Stimulated activated memory B cell treated with anti-CD40 and anti-IgM and Interleukin-4, amounts not matched to agents 10 μg/mL and 1 μg/mL and 100 μg/mL, for 72 hours (primary cell): ENCODE measurements around the gene NPAS3.

Experiments used
- ATAC-seq: fragments of 150-1000 bp; cut with Tn5 transposase; 2 replicates; pipeline ENCODE4 v1.10.0; 2021
- H3K27ac Mint-ChIP-seq: one replicate; pipeline ENCODE4 v1.8.0; 2022; ENCODE audit warnings: mild to moderate bottlenecking, mixed read lengths
- H3K27me3 Mint-ChIP-seq: one replicate; pipeline ENCODE4 v1.8.0; 2022; ENCODE audit warnings: mixed read lengths
- H3K36me3 Mint-ChIP-seq: one replicate; pipeline ENCODE4 v1.8.0; 2022; ENCODE audit warnings: mixed read lengths
- H3K4me1 Mint-ChIP-seq: one replicate; pipeline ENCODE4 v1.8.0; 2022; ENCODE audit warnings: mixed read lengths
- H3K4me3 Mint-ChIP-seq: one replicate; pipeline ENCODE4 v1.8.0; 2022; ENCODE audit warnings: mild to moderate bottlenecking, moderate library complexity, mixed read lengths
- H3K9me3 Mint-ChIP-seq: one replicate; pipeline ENCODE4 v1.8.0; 2022; ENCODE audit warnings: mixed read lengths

NPAS3 gene

DNA sequence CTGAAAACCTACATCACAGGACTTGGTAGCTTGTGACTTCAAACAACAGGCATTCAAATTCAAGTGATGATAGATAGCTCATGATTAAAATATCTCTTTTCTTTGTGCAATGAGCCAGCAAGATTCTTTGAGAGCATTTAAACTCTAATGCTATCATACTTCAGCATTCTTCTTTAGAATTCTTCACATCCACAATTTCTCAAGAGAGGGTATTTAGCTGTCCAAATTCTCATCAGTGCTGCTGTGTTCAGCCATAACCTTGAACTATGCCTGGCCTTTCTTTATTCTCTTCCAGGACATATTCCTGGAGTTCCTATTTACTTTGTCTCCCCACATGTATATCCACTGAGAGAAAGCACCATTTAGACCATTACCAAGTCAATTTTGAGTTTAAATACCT is 691.1 kb downstream of the NPAS3 start:
- Mint-ChIP-seq H3K4me3 (no peak overlapping the region), H3K27me3 (no peaks in the 10 kb centered on the region), H3K9me3 (no peaks in the 10 kb centered on the region), H3K27ac (no peak overlapping the region), H3K36me3 (no peaks in the 10 kb centered on the region), H3K4me1 (no peaks in the 10 kb centered on the region)
- ATAC-seq: no peak

DNA sequence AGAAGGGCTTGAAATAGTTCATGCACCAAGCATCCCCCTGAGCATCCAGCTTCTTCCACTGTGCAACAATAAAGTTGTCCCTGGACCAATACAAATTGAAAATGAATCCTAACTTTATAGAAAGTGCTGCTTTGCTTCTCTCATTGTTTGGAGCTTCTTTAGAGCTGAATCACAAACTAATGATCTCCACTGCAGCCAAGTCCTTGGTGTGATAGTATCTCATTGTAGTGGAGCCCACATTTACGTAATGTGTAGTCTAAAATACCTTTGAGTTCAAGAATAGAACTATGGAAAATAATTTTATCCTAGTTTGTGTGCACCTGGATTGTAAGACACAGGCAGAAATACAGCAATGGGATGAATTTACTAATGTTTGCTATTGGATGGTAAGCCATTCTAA is 692.3 kb downstream of the NPAS3 start:
- no peak overlapping the region for H3K4me3 Mint-ChIP-seq

DNA sequence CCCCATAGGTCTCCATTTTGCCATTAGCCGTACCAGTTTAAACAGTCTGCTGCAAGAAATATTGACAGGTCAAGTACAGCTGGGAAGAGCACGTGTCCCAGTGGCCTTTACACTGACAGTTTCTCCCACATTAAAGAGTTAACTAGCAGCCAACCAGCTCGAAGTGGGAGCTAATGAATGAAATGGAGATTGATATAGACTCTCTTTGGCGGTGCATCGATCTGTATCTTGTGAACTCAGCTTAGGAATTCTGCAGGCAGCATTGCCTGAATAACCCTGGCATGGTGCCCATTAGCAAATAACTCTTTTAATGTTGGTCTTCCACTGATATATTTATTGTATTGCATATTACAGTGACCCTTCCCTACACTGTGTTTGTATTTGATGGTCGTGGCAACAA is 692.8 kb downstream of the NPAS3 start:
- no peaks in the 10 kb centered on the region for H3K36me3 Mint-ChIP-seq

More for the DNA sequence above, 692.3 kb downstream of the NPAS3 start:
- Mint-ChIP-seq H3K27ac (no peak overlapping the region), H3K36me3 (no peaks in the 10 kb centered on the region), H3K27me3 (no peaks in the 10 kb centered on the region), H3K4me1 (no peaks in the 10 kb centered on the region), H3K9me3 (no peaks in the 10 kb centered on the region)
- no peak for ATAC-seq

DNA sequence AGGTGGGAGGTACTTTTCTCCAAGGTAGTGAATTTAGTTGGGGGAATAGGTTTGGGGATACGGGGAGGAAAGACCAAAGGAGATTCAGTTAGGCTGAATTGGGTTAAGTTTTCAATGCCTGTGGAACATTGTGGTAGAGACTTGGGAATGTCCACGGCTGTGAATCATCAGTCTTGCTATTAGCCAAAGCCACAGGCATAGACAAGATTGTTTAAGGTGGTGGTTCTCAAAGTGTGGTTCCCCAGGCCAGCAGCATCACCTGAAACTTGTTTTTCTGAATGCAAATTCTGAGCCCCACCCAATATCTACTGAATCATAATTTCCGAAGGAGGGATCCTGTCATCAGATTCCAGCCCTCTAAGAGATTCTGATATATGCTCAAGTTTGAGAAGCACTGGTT is 696.0 kb downstream of the NPAS3 start:
- no peaks in the 10 kb centered on the region for H3K27me3 Mint-ChIP-seq
- ATAC-seq: no peak
- no peaks in the 10 kb centered on the region for H3K4me1 Mint-ChIP-seq
- H3K36me3 Mint-ChIP-seq: no peaks in the 10 kb centered on the region
- no peak overlapping the region for H3K4me3 Mint-ChIP-seq
- H3K9me3 Mint-ChIP-seq: no peaks in the 10 kb centered on the region
- H3K27ac Mint-ChIP-seq: no peak overlapping the region

More for the DNA sequence above, 692.8 kb downstream of the NPAS3 start:
- H3K27me3 Mint-ChIP-seq: no peaks in the 10 kb centered on the region
- no peak overlapping the region for H3K4me3 Mint-ChIP-seq
- no peak overlapping the region for H3K27ac Mint-ChIP-seq
- no peaks in the 10 kb centered on the region for H3K4me1 Mint-ChIP-seq
- no peak for ATAC-seq
- no peaks in the 10 kb centered on the region for H3K9me3 Mint-ChIP-seq

DNA sequence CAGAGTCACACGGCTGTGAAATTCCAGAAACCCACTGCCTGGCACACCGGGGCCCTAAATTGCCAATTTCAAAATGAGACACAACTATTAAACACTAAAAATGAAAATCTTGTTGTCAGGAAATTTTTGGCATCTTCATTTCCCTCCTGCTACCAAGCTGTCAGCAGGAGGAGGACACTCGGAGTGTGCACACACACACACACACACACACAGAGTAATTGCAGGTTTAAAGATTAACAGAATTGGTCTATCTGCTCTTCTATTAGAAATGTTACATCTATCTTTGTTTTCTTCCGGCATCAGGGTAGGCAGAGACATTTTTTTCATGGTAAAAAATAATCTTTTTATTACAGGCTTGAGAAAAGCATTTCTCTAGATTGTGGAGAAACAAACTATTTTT is 698.0 kb downstream of the NPAS3 start:
- Mint-ChIP-seq H3K9me3 (no peaks in the 10 kb centered on the region), H3K4me3 (no peak overlapping the region), H3K36me3 (no peaks in the 10 kb centered on the region)

DNA sequence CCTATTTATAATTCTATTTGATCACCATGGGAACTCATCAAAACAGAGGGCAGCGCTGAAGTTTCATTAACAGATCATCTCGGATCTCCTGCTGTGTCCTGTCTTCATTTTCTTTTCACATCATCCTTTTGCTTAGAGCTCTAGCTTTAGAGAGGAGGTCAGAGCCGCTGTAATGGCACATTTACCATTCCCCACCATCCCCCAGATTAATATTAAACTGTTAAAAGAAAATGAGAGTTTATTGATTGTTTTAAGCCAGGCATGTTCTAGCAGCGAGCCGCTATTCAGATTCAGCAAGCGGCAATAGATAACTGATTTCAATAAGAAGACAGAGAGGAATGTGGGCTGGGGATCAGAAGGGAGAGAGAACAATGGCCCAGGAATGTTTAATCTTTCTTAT is 703.4 kb downstream of the NPAS3 start:
- ATAC-seq: no peak
- Mint-ChIP-seq H3K9me3 (peaks cover 3% of the 10 kb centered on the region), H3K4me1 (no peaks in the 10 kb centered on the region), H3K27me3 (no peaks in the 10 kb centered on the region), H3K36me3 (no peaks in the 10 kb centered on the region), H3K27ac (no peak overlapping the region), H3K4me3 (no peak overlapping the region)

More for the DNA sequence above, 698.0 kb downstream of the NPAS3 start:
- Mint-ChIP-seq H3K4me1 (no peaks in the 10 kb centered on the region), H3K27me3 (no peaks in the 10 kb centered on the region), H3K27ac (no peak overlapping the region)
- no peak for ATAC-seq

DNA sequence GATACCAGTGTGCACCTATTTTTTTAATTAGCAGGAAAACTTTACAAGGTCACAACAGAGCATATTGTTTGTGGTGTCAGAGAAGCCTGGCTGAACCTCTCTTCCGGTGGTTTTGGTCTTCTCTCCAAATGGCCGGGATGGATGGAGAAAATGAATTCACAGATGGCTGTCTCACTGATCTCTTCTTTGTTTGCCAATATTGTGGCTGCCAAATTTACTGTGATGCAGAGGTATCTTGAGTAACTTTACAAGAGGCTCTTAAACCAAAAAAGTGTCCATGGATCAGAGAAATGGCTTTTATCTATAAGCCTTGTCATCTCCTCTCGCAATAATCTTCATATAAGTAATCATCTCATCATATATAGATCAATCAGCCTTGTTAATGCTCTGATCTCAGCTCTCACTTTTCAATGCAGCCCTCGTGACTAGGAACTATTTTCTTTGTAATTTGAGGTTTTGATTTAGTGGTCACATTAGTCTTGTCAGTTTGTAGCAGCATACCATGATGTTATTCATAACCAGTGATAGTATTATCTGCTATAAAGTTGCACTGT is 704.1 kb downstream of the NPAS3 start:
- Mint-ChIP-seq H3K27me3 (no peaks in the 10 kb centered on the region), H3K9me3 (peaks cover 3% of the 10 kb centered on the region), H3K36me3 (no peaks in the 10 kb centered on the region), H3K4me1 (no peaks in the 10 kb centered on the region), H3K27ac (no peak overlapping the region), H3K4me3 (no peak overlapping the region)
- ATAC-seq: no peak

DNA sequence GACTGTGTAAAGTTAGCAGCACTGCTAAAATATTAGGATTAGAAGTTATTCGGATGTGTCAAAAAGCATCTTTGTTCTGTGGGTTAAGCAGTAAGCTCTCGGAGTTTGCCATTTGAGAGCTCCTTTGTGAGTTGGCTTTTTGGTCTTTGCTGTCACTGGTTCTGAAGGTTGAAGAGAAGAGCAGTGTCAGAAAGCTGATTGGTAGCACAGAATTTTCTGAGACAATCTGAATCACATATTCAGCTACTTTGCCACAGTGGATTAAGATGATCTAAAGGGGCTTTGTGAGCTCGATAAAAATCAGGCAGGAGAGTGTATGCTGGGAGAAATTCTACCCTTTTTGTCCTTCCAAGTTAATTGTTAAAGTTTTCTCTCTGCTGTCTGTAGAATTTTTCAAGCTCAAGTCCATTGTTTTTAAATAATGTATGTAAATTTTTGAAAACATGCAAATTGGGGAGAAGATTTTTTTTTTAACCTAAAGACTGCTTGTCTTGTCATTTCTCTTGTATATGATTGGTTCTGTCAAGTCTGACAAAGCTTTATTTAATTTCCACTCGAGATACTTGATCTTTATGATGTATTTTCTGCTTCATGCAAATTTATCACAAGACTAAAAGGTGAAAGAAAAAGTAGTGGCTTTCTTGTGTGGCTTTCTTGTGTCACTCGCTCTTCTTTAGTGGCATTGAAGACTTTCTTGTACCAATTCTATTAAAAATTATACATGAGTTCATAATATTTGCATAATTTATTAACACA is 704.9 kb downstream of the NPAS3 start:
- no peak overlapping the region for H3K27ac Mint-ChIP-seq
- H3K4me1 Mint-ChIP-seq: no peaks in the 10 kb centered on the region
- no peak for ATAC-seq
- H3K4me3 Mint-ChIP-seq: no peak overlapping the region
- no peaks in the 10 kb centered on the region for H3K27me3 Mint-ChIP-seq
- H3K9me3 Mint-ChIP-seq: peaks cover 3% of the 10 kb centered on the region
- no peaks in the 10 kb centered on the region for H3K36me3 Mint-ChIP-seq

DNA sequence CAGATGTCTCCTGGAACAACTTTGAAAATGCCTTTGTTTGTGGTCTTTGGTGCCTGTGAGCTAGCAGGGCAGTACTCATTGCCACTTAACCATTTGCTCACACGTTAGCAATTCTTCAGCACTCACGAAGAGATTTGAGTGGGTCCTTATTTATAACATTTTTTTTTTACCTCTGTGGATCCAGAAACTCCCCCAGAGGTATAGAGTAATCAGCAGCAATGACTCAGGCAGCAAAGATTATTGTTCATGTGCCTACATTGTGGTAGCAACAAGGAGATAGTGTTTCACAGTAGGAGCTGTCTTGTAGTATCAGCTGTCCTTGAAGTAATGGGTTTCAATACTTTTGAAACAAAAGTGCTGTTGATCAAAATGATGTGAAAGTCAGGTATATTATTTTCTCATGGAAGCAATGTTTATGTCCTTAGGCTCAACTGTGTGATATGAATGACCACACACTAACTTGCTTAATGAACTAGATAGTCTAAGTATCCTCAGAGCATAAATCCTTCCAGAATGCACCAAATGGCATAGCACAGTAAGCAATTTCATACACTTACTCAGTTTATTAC is 708.1 kb downstream of the NPAS3 start:
- no peak for ATAC-seq
- H3K9me3 Mint-ChIP-seq: peaks cover 3% of the 10 kb centered on the region
- no peaks in the 10 kb centered on the region for H3K27me3 Mint-ChIP-seq
- no peaks in the 10 kb centered on the region for H3K4me1 Mint-ChIP-seq
- H3K27ac Mint-ChIP-seq: no peak overlapping the region
- H3K36me3 Mint-ChIP-seq: no peaks in the 10 kb centered on the region
- H3K4me3 Mint-ChIP-seq: no peak overlapping the region

DNA sequence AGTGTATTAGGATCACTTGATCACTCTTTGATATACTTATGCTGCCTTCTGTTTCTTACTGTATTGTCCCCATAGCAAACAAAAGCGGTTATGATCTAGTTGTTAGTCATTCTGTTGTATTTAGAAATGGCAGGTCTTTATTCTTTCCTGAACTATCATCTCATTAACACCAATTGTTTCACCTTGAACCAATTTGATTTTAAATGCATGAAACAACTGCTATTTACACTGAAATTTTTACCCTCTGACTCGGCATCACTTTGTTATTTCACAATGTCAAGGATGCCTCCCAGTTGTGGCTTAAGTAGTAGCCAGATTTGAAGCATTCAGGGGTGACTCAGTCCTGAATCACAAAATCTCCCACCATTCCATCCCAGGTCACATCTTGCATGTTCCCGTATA is 708.7 kb downstream of the NPAS3 start:
- H3K4me1 Mint-ChIP-seq: no peaks in the 10 kb centered on the region
- no peaks in the 10 kb centered on the region for H3K36me3 Mint-ChIP-seq
- H3K4me3 Mint-ChIP-seq: no peak overlapping the region
- H3K27ac Mint-ChIP-seq: no peak overlapping the region
- no peaks in the 10 kb centered on the region for H3K27me3 Mint-ChIP-seq
- ATAC-seq: no peak
- no peaks in the 10 kb centered on the region for H3K9me3 Mint-ChIP-seq

DNA sequence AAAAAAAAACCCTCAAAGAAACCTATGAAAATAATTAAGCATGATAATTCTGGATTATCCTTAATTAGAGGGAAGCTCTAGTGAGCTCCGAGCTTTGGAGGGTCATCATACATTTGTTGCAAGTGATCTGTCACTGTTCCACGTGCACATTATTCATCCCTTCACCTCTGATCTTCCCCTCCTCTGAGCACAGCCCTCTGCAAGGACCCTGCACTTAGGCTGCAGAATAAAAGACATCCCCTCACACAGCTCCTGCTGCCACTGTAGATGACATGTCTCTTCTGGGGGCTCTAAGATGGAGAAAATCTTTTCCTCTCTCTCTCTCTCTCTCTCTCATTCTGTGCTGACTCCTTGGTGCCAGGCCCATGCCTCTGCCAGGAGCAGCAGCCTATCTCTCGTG is 711.8 kb downstream of the NPAS3 start:
- no peaks in the 10 kb centered on the region for H3K4me1 Mint-ChIP-seq
- peak; percentile 16 for ATAC-seq
- H3K36me3 Mint-ChIP-seq: no peaks in the 10 kb centered on the region
- no peak overlapping the region for H3K27ac Mint-ChIP-seq
- H3K9me3 Mint-ChIP-seq: peaks cover under 1% of the 10 kb centered on the region
- H3K4me3 Mint-ChIP-seq: no peak overlapping the region
- H3K27me3 Mint-ChIP-seq: no peaks in the 10 kb centered on the region

DNA sequence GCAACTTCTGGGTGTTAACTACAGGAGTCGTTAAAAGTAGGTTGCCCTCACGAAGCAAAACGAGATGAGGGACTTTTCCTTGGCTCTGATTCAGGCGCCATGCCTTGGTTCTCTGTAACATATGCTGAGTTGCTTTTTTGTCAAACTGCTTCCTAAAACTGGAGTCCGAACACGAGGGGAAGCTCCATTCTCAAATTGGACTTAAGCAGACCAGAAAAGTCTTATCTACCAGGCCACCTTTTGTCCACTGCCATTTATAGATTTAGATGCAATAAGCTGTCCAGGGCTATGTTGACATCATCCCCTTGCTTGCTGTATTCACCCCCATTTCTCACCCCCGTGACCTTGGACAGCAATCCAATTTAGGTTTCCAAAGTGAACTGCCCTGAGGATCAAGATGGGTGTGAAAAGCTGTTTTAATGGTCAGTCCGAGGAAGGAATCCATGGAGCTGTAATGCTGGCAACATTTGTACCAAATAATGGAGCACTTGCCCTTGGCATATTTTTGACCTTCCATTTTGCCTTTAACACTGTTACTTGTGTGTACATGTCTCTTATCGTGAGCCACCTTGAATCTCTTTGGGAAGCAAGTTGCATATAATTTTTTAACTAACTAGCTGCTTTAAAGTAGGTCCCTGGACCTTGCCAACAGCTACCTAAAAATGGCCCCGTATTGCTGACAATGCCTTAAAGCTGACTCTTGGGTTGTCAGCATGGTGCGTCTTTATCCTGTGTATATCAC is 714.1 kb downstream of the NPAS3 start:
- ATAC-seq: no peak
- H3K4me1 Mint-ChIP-seq: no peaks in the 10 kb centered on the region
- H3K9me3 Mint-ChIP-seq: peaks cover 4% of the 10 kb centered on the region
- no peaks in the 10 kb centered on the region for H3K36me3 Mint-ChIP-seq
- H3K4me3 Mint-ChIP-seq: no peak overlapping the region
- no peaks in the 10 kb centered on the region for H3K27me3 Mint-ChIP-seq
- no peak overlapping the region for H3K27ac Mint-ChIP-seq

DNA sequence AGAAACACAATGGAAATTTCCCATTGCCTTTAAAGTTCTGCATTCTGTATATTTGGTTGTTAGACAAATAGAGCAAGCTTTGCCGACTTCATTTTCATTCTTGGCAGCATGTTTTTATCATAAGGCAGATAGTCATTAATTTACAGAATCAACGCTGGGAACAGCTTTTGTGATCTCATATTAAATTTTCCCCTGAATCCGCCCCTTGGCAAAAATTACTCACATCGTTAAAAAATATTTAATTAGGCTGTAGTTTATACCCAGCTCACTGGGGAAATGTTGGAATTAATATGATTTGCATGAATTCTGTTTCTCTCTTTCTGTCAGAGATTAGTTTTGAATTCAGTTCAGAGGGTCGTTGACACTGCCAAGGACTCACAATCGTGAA is 714.6 kb downstream of the NPAS3 start:
- Mint-ChIP-seq H3K4me3 (no peak overlapping the region), H3K4me1 (no peaks in the 10 kb centered on the region), H3K27ac (no peak overlapping the region), H3K9me3 (peaks cover 4% of the 10 kb centered on the region), H3K36me3 (no peaks in the 10 kb centered on the region), H3K27me3 (no peaks in the 10 kb centered on the region)
- no peak for ATAC-seq

DNA sequence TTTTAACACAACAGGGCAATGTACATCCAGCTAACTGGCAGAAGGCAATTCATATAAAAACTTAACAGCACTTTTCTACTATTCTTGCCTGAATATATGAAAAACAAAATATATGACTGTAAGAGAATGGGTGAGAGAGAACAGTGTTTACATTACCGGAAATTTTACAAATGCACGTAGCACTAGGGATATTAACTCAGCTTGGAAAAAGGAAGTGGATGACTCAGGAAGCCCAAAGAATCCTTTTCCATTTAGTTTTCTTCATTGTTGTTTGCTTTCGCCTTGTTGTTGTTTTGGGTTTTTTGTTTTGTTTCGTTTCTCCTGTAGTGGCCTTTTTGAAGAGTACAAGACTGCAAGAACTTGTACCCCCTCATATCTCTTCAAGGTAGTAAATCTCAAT is 716.7 kb downstream of the NPAS3 start:
- no peak for ATAC-seq
- no peaks in the 10 kb centered on the region for H3K27me3 Mint-ChIP-seq
- H3K4me1 Mint-ChIP-seq: no peaks in the 10 kb centered on the region
- no peak overlapping the region for H3K4me3 Mint-ChIP-seq
- H3K36me3 Mint-ChIP-seq: no peaks in the 10 kb centered on the region
- peaks cover 4% of the 10 kb centered on the region for H3K9me3 Mint-ChIP-seq
- H3K27ac Mint-ChIP-seq: no peak overlapping the region

DNA sequence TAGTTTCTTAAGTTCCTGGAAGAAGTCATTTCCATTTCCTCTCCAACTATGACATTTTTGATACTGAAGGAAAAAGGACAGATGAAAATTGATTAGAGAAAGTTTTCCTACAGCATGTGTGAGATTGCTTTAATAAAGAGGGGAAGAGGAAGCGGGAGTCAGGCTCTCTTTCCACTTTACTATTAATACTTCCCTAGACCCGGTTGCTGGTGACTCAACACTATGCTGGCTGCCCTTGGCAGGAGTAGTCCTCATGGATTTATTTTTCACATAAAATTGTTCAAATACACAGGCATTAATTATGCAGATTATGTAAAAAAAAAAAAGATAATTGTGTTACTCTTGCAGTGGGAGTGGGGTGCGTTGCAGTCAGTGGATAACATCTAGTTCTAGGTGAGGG is 718.8 kb downstream of the NPAS3 start:
- Mint-ChIP-seq H3K4me1 (no peaks in the 10 kb centered on the region), H3K36me3 (no peaks in the 10 kb centered on the region), H3K27me3 (no peaks in the 10 kb centered on the region), H3K27ac (no peak overlapping the region), H3K4me3 (no peak overlapping the region), H3K9me3 (peaks cover 5% of the 10 kb centered on the region)
- no peak for ATAC-seq

DNA sequence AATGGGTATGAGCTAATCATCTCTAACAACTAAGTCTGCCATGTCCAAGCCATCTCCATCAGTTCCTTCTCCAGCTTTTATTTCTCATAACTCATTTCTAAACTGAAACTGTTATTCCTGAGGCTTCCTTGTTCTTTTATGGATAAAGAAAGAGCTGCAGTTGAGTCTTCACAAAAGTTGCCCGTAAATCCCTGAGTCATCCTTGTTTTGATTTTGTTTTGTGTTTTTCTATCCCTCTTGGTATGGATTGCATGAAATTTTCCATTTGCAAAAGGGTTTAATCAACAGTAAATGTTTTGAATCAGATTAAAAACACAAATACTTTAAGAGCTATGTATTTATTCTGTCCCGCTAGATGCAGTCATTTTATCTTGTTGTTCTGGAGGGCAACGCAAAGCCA is 721.6 kb downstream of the NPAS3 start:
- Mint-ChIP-seq H3K27me3 (no peaks in the 10 kb centered on the region), H3K9me3 (peaks cover 9% of the 10 kb centered on the region), H3K27ac (no peak overlapping the region), H3K4me3 (no peak overlapping the region), H3K4me1 (no peaks in the 10 kb centered on the region), H3K36me3 (no peaks in the 10 kb centered on the region)
- ATAC-seq: no peak
